GM18519 (cell line): ENCODE results near the gene SAMD10.
"Not testable (repeated sequence)": the region's sequence is repeated elsewhere in the genome, so short reads cannot be mapped to it uniquely, and the experiment has no call there.

ENCODE experiments used
- ATAC-seq: cut with Tn5 transposase; IDR thresholded peaks from one replicate; pipeline ENCODE4 v1.9.1; 2021; ENCODE audit warnings: mild to moderate bottlenecking, moderate library complexity; ENCODE audit not compliant: unreplicated experiment, low FRiP score

SAMD10 gene

DNA sequence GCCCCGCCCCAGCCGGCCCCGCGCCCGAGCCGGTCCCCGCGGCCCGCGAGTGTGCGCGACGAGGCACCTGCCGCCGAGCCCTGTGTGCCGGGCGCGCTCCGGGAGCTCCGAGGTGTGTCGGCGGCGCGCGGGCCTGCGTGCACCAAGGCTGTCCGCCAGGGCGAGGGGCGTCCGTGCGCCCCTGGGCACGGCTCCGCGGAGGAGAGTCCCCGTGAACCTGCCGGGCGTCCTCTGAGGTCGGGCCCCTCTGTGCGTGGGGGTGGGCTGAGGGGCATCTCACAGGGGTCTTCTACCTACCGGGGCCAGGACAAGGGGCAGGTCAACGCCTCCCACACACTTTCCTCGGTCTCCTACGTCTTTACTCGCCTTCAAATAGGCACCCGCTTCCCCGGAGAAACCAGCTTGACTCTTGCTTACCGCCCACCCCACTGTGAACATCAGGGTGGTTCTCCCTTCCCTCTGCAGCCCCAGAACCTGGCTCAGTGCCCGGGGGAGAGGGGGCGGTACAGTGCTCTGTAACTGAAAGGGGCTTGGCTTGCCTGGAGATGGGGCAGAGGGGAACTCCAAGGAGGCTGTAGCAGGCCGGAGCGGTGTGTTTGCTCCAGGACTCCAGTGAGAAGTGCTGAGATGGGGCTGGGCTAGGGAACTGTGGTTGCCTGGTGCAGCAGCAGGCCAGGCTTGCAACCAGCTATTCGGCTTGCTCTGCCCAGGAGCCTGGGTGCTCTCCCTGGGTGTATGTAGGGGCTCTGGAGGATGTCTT, at the start of gene SAMD10:
Gene SAMD10 (minus strand): TSS at position 86 of the 760 bp plus-strand sequence. CDS start 175 bp downstream, outside the sequence.
- ATAC-seq: peak; percentile 10

DNA sequence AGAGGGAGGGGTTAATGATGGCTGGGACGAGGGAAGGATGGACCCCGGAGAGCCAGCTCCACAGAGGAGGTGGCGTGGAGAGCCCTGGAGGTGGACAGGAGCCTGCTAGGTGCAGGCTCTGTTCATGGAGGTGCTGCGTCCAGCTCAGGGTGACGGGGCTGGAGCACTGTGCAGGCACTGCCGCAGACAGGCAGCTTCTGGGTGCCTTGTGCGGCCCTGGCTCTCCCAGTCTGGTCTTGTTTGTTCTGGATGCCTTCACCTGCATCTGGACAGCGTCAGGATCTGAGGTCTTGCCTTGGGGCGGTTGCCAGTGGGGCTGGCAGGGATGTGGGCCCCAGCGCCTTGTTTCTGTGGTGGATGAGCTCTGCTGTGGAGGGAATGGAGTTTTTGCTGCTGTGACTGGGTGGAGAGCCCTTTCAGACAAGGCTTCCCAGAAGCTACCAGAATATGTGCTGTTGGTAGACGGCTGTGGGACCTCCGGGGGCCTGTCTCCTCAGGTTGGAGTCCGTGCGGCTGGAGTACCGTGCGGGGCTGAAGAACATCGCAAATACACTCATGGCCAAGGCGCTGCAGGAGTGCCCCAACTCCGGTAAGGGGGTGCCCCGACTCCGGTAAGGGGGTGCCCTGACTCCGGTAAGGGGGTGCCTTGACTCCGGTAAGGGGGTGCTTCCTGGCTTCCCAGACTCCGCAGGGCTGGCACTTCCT, 48.7 kb upstream of the SAMD10 start:
- no peak for ATAC-seq

DNA sequence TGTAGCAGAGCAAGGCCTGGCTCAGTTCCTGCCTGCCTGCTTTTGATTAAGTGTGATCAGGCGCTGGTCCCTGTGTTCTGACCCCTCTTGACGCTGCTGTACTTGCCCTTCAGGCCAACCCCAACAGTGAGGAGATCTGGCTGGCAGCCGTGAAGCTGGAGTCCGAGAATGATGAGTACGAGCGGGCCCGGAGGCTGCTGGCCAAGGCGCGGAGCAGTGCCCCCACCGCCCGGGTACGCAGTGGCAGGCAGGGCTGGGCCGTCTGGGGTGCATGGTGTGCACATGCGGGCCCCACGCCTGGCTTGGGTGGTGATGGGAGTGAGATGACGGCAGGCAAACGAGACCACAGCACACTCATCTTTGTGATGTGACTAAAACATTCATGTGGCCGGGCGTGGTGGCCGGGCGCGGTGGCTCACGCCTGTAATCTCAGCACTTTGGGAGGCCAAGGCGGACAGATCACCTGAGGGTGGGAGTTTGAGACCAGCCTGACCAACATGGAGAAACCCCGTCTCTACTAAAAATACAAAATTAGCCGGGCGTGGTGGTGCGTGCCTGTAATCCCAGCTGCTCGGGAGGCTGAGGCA, 46.5 kb upstream of the SAMD10 start:
- no peak for ATAC-seq

DNA sequence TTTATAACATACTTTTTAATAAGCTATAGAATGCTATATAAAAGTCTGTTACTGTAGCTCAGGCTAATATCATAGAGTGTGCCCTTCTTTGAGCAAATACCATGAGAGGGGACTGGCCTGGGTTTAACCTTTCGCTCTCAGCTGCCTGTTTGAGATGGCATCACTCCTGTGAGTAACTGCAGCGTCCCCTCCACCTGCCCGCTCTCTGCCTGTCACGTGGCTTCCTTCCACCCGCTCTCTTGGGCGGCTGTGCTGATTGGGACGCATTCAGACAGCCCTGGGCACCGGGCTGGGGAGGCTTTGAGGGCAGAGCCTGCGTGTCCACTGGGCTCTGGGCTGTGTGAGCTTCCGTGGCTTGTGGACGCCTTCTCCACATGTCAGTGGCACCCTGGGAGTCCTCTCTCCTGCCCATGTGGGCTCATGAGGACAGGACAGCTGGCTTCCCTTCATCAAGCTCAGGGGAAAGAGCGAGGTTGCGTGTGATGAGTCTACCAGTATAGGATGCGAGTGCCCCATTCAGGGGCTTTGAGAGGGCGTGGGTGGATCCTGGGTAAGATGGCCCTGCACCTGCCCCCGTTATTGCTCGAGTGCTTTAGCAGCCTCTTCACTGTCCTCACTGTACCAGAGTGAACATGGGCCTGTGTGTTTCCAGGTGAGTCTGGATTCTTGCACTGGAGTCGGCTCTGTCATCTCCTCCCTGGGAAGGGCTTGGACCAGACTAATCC, 45.8 kb upstream of the SAMD10 start:
- ATAC-seq: no peak

DNA sequence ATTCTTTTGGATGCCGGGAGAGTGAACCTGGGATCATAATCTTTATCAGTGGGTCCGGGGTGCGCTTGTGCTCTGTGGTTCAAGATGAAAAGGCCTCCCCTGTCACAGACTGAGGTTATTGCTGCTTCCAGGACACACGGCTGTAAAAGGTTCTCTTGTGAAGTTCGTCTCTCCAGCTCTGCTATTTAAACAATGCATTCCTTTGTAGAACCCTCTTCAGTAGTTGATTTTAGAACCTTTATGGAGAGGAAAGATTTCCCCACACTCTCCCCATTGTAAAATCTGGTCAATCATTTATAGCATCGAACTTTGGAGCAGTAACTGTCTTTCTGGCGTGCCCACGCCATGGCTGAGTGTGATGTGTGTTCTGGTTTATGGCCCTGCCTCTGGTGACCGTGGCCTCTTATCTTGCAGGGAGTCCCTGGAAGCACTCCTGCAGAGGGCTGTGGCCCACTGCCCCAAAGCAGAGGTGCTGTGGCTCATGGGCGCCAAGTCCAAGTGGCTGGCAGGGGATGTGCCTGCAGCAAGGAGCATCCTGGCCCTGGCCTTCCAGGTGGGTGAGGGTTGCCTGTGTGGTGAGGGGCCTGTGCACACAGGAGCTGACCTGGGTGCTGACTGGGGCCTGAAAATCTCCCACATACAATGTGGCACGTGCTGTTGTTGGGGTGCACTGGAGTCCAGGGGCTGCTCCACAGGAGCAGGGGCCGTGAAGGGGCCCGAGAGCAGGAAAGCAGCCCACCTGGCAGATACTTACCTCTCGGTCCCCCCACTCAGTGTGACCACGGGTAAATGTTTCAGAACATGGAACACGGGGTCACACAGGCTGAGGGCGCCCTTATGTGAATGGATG, 44.9 kb upstream of the SAMD10 start:
- ATAC-seq: no peak

DNA sequence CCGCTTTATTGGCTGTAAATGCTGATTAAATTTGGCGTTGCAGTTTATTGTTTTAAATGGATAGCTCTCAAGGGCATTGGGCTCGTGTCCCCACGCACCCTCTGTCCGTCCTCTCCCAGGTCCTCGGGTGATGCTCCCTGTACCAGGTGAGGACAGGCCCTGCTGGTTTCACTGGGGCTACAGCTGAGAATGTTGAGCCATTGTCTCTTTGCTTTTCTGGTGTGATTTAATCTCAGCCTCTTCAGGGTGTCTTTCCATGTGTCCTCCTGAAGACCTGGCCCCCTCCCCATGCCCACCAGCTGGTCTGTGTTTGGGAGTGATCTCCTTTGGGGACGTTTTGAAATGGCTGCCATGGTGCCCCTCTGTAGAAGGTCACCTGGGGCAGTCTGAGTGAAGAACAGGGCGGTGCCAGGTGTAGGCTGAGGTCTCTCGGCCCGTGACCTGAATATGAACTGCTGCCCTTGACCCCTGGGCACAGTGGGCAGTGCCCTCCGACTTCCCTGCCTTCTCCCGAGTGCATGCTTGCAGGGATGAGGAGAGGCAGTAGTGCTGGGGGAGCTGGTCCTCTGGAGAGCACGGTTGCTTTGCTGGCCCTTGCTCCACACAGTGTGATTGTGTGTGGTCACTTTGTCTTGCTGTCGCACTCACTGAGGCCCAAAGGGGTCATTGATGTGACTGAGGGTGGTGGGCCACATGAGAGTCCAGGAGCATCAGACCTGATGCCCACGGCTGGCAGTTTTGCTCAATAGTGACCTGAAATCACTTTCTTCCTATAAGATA, 44.1 kb upstream of the SAMD10 start:
- ATAC-seq: no peak

DNA sequence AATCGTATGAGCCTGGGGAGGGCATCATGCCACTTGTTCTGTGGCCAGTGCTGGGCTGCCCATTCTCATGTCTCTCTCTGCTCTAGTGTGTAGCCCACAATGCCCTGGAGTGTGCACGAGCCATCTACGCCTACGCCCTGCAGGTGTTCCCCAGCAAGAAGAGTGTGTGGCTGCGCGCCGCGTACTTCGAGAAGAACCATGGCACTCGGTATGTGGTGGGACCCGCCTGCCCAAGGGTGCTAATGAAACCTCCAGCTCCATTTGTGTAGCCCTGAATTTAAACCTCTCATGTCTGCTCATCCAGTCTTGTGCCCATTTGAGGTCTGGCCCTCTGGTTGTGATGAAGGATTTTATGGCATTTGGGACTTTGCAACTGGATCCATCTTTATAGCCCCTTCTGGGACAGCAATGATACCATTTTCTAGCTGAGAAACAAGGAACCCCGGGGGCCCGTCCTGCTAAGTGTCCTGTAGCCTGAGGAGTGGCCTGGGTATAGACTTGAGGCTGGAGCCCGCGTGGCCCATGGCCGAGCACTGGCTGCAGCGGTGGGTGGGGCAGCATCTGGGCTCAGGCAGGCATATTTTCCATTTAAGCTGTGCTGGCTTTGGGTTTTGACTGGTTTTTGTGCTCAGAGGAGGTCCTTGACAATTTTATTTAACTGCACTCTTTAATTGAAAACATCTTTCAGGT, 43.4 kb upstream of the SAMD10 start:
- no peak for ATAC-seq

DNA sequence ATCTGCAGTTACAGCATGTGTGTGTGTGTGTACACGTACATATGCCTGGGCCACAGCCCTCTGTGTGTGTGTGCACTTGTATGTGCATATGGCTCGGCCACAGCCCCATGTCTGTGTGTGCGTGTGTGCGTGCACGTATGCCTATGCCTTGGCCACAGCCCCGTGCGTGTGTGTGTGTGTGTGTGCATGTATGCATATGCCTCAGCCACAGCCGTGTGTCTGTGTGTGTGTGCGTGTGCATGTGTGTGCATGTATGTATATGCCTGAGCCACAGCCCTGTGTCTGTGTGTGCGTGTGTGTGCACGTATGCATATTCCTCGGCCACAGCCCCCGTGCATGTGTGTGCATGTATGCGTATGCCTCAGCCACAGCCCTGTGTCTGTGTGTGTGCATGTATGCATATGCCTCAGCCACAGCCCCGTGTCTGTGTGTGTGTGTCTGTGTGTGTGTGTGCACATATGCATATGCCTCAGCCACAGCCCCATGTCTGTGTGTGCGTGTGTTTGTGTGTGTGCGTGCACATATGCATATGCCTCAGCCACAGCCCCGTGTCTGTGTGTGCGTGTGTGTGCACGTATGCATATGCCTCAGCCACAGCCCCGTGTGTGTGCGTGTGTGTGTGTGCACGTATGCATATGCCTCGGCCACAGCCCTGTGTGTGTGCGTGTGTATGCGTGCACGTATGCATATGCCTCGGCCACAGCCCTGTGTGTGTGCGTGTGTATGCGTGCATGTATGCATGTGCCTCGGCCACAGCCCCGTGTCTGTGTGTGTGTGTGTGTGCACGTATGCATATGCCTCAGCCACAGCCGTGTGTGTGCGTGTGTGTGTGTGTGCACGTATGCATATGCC, 41.9 kb upstream of the SAMD10 start:
- ATAC-seq: no peak

DNA sequence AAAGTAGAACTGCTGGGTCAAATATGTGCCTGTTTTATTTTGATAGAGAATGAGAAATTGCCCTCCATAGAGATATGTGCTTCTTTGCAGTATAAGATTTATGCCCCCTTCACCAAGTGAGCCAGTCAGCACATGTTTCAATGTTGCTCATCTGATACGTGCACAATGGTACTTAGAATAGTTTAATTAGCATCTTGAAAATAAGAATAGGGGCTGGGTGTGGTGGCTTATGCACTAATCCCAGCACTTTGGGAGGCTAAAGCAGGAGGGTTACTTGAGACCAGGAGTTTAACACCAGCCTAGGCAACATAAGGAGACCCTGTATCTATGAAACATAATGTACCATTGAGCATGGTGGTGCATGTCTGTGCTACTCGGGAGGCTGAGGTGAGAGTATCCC, 36.2 kb upstream of the SAMD10 start:
- no peak for ATAC-seq

DNA sequence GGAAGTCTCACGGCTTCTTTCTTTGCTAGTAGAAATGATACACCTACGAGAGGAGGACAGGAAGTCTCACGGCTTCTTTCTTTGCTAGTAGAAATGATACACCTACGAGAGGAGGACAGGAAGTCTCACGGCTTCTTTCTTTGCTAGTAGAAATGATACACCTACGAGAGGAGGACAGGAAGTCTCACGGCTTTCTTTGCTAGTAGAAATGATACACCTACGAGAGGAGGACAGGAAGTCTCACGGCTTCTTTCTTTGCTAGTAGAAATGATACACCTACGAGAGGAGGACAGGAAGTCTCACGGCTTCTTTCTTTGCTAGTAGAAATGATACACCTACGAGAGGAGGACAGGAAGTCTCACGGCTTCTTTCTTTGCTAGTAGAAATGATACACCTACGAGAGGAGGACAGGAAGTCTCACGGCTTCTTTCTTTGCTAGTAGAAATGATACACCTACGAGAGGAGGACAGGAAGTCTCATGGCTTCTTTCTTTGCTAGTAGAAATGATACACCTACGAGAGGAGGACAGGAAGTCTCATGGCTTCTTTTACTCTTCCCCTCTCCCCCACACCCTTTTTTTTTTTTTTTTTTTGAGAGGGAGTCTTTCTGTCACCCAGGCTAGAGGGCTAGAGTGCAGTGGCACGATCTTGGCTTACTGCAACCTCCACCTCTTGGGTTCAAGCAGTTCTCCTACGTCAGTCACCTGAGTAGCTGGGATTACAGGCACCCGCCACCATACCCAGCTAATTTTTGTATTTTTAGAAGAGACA, 33.1 kb upstream of the SAMD10 start:
- not testable (repeated sequence) for ATAC-seq

DNA sequence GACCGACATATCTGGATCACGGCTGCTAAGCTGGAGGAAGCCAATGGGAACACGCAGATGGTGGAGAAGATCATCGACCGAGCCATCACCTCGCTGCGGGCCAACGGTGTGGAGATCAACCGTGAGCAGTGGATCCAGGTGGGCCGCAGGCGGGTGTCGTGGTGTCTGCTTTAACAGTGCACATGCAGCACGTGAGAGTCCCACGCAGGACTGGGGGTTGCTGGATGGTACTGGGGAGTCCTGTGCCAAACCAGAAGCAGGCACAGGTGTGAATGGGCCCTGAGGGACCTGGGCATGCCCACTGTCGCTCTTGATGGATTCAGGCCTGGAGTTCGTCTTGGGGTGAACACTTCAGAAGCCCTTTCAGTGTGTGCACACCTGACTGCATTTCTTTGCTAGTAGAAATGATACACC, 31.9 kb upstream of the SAMD10 start:
- no peak for ATAC-seq

DNA sequence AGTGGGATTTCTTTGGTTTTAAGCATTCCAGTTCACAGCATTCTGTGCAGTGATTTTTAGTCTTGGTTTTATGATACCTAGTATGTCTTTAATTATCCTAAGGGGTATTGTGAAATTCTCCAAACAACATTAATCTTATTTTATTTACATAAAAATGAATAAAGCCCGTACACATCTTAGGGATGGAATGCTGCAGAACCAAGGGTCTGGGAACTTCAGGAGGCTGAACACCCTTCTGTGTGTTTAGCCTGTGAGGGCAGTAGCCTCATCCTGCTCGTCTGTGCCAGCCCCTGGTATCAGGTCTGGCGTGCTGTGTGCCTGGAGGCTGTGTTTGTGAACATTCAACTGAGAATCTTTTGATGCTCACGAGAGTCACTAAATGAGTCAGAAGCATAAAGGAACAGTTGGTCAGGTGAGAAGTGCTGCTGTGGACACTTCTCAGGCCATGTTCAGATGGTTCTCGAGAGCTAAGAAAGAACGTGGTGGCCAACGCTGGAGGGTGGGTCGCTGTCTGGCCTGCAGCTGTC, 31.3 kb upstream of the SAMD10 start:
- no peak for ATAC-seq

DNA sequence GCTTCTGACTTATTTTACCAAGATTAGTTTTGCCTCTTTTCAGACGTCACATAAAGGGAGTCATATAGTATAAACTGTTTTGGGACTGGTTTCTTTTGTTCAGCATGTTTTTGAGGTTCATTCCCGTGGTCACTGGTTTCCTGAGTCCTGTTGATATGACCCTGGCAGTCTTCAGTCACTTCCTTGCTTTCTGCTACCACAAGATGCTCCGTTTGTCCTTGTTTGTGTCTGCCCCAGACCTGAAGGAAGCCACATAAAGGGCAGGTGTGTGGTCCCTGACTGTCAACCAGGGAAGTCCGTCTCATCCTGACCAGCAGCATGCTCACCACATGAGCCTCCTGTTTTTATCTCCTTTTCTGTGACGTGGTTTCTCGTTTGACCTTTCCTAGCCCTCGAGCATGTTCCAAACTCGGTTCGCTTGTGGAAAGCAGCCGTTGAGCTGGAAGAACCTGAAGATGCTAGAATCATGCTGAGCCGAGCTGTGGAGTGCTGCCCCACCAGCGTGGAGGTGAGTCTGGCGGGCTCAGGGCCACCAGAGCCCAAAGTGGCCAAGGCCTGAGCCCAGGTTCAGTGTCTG, 30.5 kb upstream of the SAMD10 start:
- no peak for ATAC-seq

DNA sequence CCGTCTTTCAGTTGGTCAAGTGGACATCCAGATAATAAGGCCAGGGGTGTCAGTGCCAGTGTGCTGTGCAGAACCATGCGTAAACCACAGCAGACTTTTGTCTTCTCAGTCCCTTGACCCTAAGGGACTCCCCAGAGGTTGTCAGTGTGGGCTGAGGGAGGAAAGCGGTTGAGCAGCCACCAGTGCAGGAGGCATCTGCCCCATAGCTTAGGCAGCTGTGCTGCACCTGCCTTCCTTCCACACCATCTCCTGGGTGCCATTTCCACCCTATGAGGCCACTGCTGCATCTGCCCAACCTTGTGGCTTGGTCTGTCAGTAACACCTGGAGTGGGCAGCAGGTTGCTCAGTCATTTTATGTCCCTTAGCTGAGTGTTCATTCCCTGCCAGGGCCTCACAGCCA, 27.5 kb upstream of the SAMD10 start:
- ATAC-seq: no peak

DNA sequence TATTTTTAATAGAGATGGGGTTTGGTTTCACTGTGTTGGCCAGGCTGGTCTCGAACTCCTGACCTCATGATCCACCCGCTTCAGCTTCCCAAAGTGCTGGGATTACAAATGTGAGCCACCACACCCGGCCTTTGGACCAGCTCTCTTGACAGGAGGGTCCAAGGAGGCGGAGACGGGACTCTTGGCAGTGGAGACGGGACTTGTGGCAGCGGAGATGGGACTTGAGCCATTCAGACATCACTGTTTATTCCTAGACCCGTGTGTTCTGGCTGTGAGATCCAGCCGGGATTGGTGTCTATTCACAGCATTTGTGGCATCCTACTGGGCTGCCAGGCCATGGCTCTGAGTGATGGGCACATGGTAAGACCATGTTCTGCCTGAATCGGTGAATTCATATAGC, 27.0 kb upstream of the SAMD10 start:
- no peak for ATAC-seq

DNA sequence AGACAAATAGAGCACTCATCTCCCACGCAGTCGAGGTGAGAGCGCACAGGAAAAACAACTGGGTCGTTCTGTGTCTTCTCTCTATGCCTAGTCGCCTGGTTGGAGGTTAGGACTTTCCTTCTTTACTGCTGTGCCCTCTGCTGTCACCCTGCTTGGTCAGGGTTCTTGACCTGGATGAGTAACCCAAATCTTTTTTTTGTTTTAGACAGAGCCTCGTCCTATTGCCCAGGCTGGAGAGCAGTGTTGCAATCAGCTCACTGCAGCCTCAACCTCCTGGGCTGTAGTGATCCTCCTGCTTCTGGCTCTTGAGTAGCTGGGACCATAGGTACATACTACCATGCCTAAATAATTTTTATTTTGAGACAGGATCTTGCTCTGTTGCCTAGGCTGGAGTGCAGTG, 26.0 kb upstream of the SAMD10 start:
- ATAC-seq: no peak
